BE2C (cell line): ENCODE results near the gene RBAK.
"Not testable (repeated sequence)": the region's sequence is repeated elsewhere in the genome, so short reads cannot be mapped to it uniquely, and the experiment has no call there.

Experiments used
- DNase-seq: peaks from one replicate; pipeline ENCODE4 v3.0.0-alpha.2; 2020
- H3K27me3 ChIP-seq: fragments of 250-450 bp; sonication (Bioruptor Pico); 2 replicates; pipeline ENCODE4 v1.5.1; 2020; ENCODE audit warnings: mild to moderate bottlenecking
- H3K36me3 ChIP-seq: fragments of 250-450 bp; sonication (Bioruptor Pico); 2 replicates; pipeline ENCODE4 v1.5.1; 2020; ENCODE audit warnings: mild to moderate bottlenecking
- H3K4me1 ChIP-seq: fragments of 250-450 bp; sonication (Bioruptor Pico); 2 replicates; pipeline ENCODE4 v1.5.1; 2020
- H3K4me3 ChIP-seq: 2 replicates; pipeline ENCODE4 v1.5.1; 2011; ENCODE audit warnings: low read depth, low read length
- H3K9me3 ChIP-seq: fragments of 250-450 bp; sonication (Bioruptor Pico); 2 replicates; pipeline ENCODE4 v1.5.1; 2020
- TF ChIP-seq, protein P1 (sequence below): IDR thresholded peaks from 2 replicates; pipeline ENCODE4 v1.5.1; 2012; ENCODE audit warnings: mild to moderate bottlenecking, low read depth, low read length

RBAK gene

DNA sequence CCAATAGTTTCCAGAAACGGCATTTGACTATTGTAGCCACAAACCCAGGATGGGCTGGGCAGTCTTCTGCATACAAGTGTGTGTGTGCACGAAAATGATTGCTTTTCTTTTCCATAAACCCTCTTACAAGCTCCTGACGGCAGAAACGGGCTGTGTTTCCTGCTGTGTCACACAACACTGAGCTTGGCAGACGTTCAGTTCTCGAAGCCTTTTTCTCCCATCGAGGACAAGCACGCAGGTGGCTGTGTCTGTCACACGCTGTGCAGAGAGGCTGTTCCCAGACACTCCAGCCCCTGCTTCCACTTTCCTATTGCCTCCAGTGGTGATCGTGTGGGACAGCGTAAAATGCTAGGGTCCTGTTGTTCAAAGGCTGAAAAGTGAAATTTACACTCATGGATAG is 32.1 kb downstream of the RBAK start:
- TF ChIP-seq, protein P1, sequence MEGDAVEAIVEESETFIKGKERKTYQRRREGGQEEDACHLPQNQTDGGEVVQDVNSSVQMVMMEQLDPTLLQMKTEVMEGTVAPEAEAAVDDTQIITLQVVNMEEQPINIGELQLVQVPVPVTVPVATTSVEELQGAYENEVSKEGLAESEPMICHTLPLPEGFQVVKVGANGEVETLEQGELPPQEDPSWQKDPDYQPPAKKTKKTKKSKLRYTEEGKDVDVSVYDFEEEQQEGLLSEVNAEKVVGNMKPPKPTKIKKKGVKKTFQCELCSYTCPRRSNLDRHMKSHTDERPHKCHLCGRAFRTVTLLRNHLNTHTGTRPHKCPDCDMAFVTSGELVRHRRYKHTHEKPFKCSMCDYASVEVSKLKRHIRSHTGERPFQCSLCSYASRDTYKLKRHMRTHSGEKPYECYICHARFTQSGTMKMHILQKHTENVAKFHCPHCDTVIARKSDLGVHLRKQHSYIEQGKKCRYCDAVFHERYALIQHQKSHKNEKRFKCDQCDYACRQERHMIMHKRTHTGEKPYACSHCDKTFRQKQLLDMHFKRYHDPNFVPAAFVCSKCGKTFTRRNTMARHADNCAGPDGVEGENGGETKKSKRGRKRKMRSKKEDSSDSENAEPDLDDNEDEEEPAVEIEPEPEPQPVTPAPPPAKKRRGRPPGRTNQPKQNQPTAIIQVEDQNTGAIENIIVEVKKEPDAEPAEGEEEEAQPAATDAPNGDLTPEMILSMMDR = no peak
- Histone ChIP-seq H3K36me3 (no peaks in the 10 kb centered on the region), H3K27me3 (peaks cover 48% of the 10 kb centered on the region), H3K9me3 (no peaks in the 10 kb centered on the region), H3K4me3 (no peak overlapping the region), H3K4me1 (no peaks in the 10 kb centered on the region)
- DNase-seq = no peak

DNA sequence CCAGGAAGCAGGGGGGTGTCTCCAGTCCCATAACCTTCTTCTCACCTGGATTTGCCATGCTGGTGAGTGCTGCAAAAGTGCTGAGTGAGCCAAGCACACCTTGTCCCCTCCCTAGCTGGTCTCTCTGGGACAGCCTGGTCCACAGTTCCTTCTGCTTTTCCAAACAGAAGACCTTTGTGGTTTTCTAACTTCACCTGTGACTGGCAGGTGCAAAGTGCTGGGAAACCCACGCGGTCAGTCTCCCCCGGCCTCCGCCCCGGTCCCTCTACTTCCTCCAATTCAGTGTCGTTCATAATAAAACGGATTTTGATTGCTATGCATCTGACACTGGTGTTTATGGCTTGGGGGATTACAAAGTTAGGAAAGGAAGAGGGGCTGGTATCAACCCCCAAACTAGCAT is 37.1 kb downstream of the RBAK start:
- no peaks in the 10 kb centered on the region for H3K36me3 ChIP-seq
- DNase-seq = no peak
- H3K4me3 ChIP-seq = peak overlapping the region; percentile 44
- no peaks in the 10 kb centered on the region for H3K9me3 ChIP-seq
- TF ChIP-seq, protein P1 = no peak
- no peaks in the 10 kb centered on the region; the same call in 1 of the 2 replicates for H3K4me1 ChIP-seq
- peaks cover 36% of the 10 kb centered on the region for H3K27me3 ChIP-seq

DNA sequence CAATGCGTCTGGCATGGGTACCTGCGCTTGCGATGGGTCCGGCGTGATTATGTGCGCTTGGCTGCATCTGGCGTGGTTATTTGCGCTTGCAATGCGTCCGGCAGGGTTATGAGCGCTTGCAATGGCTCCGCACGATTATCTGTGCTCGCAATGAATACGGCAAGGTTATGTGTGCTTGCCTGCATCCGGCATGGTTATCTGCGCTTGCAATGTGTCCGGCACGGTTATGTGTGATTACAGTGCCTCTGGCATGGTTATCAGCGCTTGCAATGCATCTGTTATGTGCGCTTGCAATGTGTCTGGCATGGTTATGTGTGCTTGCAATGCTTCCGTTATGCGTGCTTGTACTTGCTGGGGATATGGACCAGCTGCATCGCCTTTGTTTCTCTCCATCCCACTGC is 37.7 kb downstream of the RBAK start:
- Histone ChIP-seq H3K9me3 (no peaks in the 10 kb centered on the region), H3K4me3 (peak overlapping the region; percentile 44), H3K27me3 (peaks cover 30% of the 10 kb centered on the region), H3K36me3 (no peaks in the 10 kb centered on the region), H3K4me1 (no peaks in the 10 kb centered on the region; the same call in 1 of the 2 replicates)
- DNase-seq = peak; percentile 71
- TF ChIP-seq, protein P1 = no peak

DNA sequence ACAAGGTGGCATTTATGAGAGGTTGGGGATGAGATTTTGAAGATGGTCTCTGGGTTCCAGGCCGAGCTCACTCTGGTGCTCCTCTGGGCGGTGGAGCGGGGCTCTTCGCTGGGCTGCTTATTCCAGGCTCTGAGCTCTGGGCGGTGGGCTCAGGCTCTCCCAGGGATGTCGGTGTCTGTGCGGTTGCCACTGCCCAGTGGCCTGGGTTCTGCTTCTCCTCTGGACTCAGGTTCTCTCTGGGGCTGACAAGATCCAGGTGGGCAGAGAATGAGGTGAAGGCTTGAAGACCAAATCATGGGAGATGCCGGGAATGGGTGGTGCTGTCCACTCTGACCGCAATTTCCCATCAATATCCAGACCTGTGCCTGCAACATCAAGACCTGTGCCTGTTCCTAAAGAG is 40.6 kb downstream of the RBAK start:
- DNase-seq = no peak

DNA sequence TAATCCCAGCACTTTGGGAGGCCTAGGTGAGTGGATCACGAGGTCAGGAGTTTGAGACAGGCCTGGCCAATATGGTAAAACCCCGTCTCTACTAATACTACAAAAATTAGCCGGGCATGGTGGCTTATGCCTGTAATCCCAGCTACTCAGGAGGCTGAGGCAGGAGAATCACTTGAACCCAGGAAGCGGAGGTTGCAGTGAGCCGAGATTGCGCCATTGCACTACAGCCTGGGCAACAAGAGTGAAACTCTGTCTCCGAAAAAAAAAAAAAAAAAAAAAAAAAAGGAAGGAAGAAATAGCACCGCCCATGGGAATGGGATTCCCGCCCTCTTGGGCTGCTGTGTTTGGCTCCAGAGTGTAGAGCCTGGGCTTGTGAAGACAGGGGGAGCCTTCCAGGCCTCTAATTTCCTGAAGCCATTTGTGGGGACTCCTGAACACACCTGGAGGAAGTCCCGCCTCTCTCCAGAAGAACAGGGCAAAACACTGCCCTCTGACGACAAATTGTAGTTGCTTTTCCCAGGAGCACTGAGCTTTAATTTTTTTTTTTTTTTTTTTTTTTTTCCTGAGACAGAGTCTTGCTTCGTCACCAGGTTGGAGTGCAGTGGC is 42.7 kb downstream of the RBAK start:
- not testable (repeated sequence) for H3K4me1 ChIP-seq, H3K9me3 ChIP-seq, H3K4me3 ChIP-seq, H3K36me3 ChIP-seq, DNase-seq
- TF ChIP-seq, protein P1 = peak; percentile 36
- peaks cover 13% of the 10 kb centered on the region for H3K27me3 ChIP-seq

More for the DNA sequence above, 40.6 kb downstream of the RBAK start:
- Histone ChIP-seq H3K4me3 (no peak overlapping the region), H3K36me3 (no peaks in the 10 kb centered on the region), H3K9me3 (no peaks in the 10 kb centered on the region), H3K27me3 (peaks cover 21% of the 10 kb centered on the region), H3K4me1 (no peaks in the 10 kb centered on the region; the same call in 1 of the 2 replicates)
- TF ChIP-seq, protein P1 = no peak

DNA sequence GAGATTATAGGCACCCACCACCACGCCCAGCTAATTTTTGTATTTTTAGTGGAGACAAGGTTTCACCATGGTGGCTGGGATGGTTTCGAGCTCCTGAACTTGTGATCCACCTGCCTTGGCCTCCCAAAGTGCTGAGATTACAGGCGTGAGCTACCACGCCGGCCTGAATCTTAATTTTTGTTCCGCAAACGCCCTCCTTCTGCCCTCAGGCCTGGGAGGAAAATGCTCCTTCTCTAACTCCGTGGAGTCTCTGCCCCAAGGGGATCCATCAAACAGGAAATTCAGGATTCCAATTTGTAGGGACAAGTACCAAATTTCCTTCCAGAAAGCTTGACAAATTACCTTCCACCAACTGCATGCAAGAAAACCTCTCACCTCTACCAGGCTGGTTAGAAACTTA is 43.2 kb downstream of the RBAK start:
- no peak for DNase-seq
- no peak overlapping the region for H3K4me3 ChIP-seq
- H3K9me3 ChIP-seq = no peaks in the 10 kb centered on the region; the same call in 1 of the 2 replicates
- peaks cover 7% of the 10 kb centered on the region for H3K27me3 ChIP-seq
- no peaks in the 10 kb centered on the region for H3K36me3 ChIP-seq
- TF ChIP-seq, protein P1 = no peak
- H3K4me1 ChIP-seq = no peaks in the 10 kb centered on the region; the same call in 1 of the 2 replicates
